GM21360 (cell line): ENCODE measurements around the gene LILRA2.
"Not testable (repeated sequence)": the region's sequence is repeated elsewhere in the genome, so short reads cannot be mapped to it uniquely, and the experiment has no call there.

Source experiments
- ATAC-seq: cut with Tn5 transposase; IDR thresholded peaks from one replicate; pipeline ENCODE4 v1.9.1; 2021; ENCODE audit warnings: mild to moderate bottlenecking, moderate library complexity; ENCODE audit not compliant: unreplicated experiment

Gene LILRA2

DNA sequence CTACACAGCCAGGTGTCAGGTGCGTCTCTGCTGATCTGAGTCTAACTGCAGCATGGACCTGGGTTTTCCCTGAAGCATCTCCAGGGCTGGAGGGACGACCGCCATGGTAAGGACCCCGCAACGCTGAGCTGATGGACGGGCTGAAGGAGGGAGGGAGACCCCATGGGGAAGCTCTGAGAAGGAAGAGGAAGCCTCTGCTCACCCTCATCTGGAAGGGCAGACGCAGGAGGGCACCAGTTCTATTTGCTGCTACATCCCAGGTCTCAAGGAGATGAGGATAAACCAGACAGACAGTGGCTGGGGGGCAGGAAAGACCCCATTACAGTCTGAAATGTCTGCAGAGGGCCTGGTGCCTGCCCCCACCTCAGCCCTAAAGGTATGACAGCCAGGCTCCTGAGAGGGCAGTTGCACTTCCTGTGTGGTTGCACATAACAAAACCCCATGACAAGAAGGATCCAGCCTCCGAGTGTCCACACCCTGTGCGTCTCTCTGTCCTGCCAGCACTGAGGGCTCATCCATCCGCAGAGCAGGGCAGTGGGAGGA, at the start of gene LILRA2:
TSS of gene LILRA2 (plus strand) at position 461 of the 543 bp plus-strand sequence. CDS start 89 bp downstream, outside the sequence.
- no peak for ATAC-seq

GRCh38 chr19:54525636-54526035, 48.0 kb upstream of the LILRA2 start:
- ATAC-seq, result no peak

DNA sequence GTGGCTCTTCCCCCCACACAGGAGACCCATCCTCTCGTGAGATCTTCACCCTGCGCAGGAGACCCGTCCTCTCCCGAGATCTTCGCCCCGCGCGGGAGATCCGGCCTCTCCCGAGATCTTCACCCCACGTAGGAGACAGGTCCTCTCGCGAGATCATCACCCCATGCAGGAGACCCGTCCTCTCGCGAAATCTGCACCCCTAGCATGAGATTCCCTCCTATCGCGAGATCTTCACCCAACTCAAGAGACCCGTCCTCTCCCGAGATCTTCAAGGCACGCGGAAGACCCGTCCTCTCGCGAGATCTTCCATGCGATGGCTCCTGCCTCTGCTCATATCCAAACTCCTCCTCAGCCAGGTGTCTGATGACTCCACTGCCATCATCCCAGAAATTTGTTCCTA, 46.6 kb upstream of the LILRA2 start:
- ATAC-seq, result no peak

- ATAC-seq, result no peak
These were observed 42.7 kb upstream of the LILRA2 start for GRCh38 chr19:54530866-54531265.

GRCh38 chr19:54532528-54532927, 41.1 kb upstream of the LILRA2 start:
- ATAC-seq, result no peak

GRCh38 chr19:54533476-54533875, 40.1 kb upstream of the LILRA2 start:
- no peak for ATAC-seq

GRCh38 chr19:54534156-54534555, 39.4 kb upstream of the LILRA2 start:
- no peak for ATAC-seq

GRCh38 chr19:54535601-54536000, 38.0 kb upstream of the LILRA2 start:
- ATAC-seq, result no peak

GRCh38 chr19:54536956-54537355, 36.6 kb upstream of the LILRA2 start:
- no peak for ATAC-seq

DNA sequence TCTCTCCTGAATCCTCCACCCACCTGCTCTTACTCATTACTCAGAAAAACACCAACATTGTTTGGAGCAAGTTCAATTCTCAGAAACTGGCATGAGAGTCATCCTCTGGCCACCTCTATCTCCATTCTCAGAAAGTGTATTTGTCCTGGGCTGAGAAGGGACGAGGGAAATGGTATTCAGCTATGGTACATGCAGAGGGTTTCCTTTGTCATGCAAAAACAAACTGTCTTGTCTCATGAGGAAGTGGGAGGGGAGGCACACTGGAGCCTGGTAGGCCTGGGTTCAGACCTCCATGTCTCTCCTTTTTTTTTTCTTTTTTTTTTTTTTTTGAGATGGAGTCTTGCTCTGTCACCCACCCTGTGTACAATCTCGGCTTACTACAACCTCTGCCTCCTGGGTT, 31.9 kb upstream of the LILRA2 start:
- no peak for ATAC-seq

DNA sequence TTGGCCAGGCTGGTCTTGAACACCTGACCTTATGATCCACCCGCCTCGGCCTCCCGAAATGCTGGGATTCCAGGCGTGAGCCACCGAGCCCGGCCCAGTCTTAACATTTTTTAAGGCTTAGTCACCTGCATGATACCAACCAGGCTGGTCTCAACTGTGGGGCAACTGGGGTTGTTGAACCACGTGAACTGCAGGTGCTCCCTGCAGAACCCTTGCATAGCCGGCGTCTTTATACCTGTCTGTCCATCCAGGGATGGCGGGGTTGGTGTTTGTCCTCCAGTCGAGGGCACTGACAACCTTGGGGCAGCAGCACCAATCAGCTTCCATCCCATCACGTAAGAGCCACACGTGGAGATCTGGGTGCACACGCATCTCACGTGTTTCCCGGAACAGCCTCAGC, 24.8 kb upstream of the LILRA2 start:
- ATAC-seq, result no peak

- ATAC-seq, result no peak
These were observed 24.4 kb upstream of the LILRA2 start for GRCh38 chr19:54549224-54549623.

DNA sequence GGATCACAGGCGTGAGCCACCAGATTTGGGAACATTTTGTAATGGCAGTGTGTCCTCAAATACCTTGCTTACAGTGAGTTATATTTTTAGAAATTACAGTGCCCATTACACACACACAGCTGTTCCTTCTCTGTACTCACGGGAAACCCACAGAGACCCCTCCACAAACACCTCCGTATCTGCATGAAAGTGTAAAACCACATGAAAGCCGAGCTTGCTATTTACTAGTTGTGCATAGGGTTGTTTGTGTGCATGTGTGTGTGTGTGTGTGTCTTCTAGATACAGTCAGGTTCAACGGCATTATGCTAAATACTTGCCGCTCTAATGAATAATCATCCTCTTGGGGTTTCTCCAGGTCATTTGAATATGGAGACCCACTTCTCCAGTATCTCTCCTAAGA, 22.3 kb upstream of the LILRA2 start:
- ATAC-seq, result no peak

DNA sequence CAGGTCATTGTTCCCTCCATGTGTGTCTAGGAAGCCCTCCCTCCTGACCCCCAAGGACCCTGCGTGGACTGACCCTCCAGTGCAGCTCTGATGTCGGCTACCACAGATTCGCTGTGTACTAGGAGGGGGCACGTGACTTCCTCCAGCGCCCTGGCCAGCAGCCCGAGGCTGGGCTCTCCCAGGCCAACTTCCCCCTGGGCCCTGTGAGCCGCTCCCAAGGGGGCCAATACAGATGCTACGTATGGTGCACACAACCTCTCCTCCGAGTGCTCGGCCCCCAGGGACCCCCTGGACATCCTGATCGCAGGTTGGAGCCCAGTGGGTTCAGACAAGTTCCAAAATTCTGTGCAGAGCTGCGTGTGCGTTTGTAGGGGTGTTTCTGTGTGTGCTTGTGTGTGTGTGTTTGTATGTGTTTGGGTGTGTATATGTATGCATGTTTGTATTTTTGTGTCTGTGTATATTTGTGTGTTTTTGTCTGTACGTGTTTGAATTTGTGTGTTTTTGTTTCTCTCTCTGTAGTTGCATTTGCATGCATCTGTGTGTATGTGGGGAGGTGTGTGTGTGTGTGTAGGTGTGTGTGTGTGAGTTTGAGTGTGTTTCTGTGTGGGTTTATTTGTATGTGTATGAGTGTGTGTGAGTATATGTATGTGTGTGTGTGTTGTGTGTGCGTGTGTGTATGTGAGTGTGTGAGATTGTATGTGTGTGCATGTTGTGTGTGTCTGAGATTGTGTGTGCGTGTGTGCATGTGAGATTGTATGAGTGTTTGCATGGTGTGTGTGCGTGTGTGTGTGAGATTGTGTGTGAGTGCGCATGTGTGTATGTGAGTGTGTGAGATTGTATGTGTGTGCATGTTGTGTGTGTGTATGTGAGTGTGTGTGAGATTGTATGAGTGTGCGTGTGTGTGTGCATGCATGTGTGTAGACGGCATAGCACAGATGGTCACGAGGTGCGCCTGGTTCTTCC, 21.4 kb upstream of the LILRA2 start:
- no peak for ATAC-seq

GRCh38 chr19:54552913-54553310, 20.7 kb upstream of the LILRA2 start:
- no peak for ATAC-seq

DNA sequence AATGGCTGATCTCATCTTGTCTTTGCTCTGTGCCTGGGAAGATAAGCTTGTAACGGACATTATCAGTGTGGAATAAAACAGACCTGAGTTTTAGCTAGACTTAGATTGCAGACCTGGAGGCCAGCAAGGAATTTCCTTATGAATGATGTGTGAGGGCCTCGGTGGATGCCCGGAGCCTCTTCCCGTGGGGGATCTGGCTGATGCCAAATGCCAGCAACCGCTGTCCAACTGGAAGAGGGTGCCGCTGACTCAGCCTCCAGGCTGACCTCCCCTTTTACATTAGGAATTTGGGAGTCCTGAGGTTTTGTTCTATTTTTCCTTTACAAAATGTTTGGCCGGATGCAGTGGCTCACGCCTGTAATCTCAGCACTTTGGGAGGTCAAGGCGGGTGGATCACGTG, 19.6 kb upstream of the LILRA2 start:
- no peak for ATAC-seq

GRCh38 chr19:54554896-54555295, 18.7 kb upstream of the LILRA2 start:
- no peak for ATAC-seq

GRCh38 chr19:54556194-54556593, 17.4 kb upstream of the LILRA2 start:
- no peak for ATAC-seq

- no peak for ATAC-seq
These were observed 15.3 kb upstream of the LILRA2 start for GRCh38 chr19:54558339-54558738.

DNA sequence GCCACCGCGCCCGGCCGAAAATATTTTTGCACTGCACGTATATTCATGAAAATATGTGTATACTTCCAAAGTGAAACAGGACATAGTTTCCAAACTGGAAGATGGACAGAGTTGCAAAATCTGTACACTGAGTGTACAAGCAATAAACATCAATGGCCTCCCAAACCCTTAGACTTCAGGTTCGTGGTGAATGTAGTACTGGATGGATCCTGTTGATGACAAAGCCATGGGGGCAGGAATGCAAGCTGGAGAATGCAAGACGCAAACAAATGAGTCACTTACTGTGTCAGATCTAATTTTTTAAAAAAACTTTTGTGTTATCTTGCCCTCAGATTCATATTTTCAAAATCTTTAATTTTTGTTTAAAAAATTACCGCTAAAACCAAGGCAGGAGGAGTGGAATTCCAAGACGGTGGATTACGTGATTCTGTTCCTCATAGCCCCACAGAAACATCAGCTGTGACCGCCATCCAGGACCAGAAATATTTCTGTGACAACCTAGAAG, 12.7 kb upstream of the LILRA2 start:
- ATAC-seq, result no peak

- no peak for ATAC-seq
These were observed 11.8 kb upstream of the LILRA2 start for GRCh38 chr19:54561840-54562239.

DNA sequence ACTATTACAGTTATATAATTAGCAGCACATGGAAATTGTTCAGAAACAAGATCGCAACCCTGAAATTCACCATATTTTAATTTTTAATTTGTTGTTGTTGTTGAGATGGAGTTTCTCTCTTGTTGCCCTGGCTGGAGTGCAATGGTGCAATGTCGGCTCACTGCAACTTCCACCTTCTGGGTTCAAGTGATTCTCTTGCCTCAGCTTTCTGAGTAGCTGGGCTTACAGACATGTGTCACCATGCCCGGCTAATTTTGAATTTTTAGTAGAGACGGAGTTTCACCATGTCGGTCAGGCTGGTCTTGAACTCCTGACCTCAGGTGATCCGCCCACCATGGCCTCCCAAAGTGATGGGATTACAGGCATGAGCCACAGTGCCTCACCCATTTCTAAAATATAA, 10.4 kb upstream of the LILRA2 start:
- ATAC-seq, result not testable (repeated sequence)
